ENCODE data around the gene PAXIP1.

- TF ChIP-seq CTCF (IDR thresholded peaks at IDR 0.05) (no peak), POLR2A (IDR thresholded peaks at IDR 0.05) (no peak)
These were observed 5.0 kb downstream of the PAXIP1 start for GRCh38 chr7:154997840-154998370.

Measured in thyroid gland (tissue), 4 donors.